HepG2 (cell line): Measurements from ENCODE around the gene ITGB3. TPM values are rescaled to one million over a fixed set of nuclear protein-coding genes. Genes with fewer than 3 reads are reported as not detected.

ENCODE experiments used
- ATAC-seq: fragments of 200-7000 bp; cut with Tn5 transposase; 3 replicates; pipeline ENCODE4 v1.9.1; 2020; ENCODE audit warnings: mild to moderate bottlenecking, moderate library complexity
- BruUV-seq: library from RNA; stranded (reverse); fragments of 400-500 nt; replicated peaks from 2 replicates; lab custom pipeline; 2021; lab: Mats Ljungman, UMichigan
- CTCF ChIA-PET: fragments of 300-600 bp; formaldehyde crosslinking; extraction: SDS; loops from one replicate; lab custom pipeline; 2021; ENCODE audit warnings: low total read pairs, inconsistent platforms, low intra/inter-chr PET ratio; lab: Yijun Ruan, JAX
- POLR2A ChIA-PET: fragments of 350-600 bp; sonication (Branson Sonifier 250); formaldehyde crosslinking; loops from one replicate; lab custom pipeline; 2020; ENCODE audit warnings: antibody characterized with exemption, inconsistent platforms; lab: Yijun Ruan, JAX
- DNase-seq: peaks from one replicate; pipeline ENCODE4 v3.0.0-alpha.2; 2015; ENCODE audit warnings: low spot score
- FAIRE-seq: peaks from 3 replicates; lab custom pipeline; 2011; peaks lifted over from hg19 to GRCh38; lab: Jason Lieb, UNC
- H2AFZ ChIP-seq: one replicate; pipeline ENCODE4 v1.6.1; 2011; ENCODE audit warnings: low read length, inconsistent platforms
- H3K27ac ChIP-seq: fragments of 300-600 bp; 3 replicates; pipeline ENCODE4 v1.8.0; 2011; ENCODE audit warnings: mixed run types, mild to moderate bottlenecking, mixed read lengths, low read length, inconsistent platforms; ENCODE audit not compliant: insufficient read depth; ENCODE audit errors: extremely low read length
- H3K27me3 ChIP-seq, 2 experiments: fragments of 200-600 bp in 1 of 2; 2 replicates in 1 of 2; 3 replicates in 1 of 2; pipeline versions ENCODE4 v1.6.0 to v1.8.0; 2011; ENCODE audit warnings: low read length in 2 of 2, mild to moderate bottlenecking in 2 of 2, moderate library complexity in 2 of 2, inconsistent platforms in 1 of 2; ENCODE audit not compliant: insufficient read depth in 2 of 2, control insufficient read depth in 1 of 2
- H3K36me3 ChIP-seq, 2 experiments: fragments of 200-600 bp in 1 of 2; replicated peaks in 1 of 2; 2 replicates in 1 of 2; 3 replicates in 1 of 2; pipeline versions ENCODE4 v1.5.1 to v1.8.0; 2011; ENCODE audit warnings: low read length in 2 of 2, inconsistent platforms in 1 of 2; ENCODE audit not compliant: insufficient read depth in 2 of 2, control insufficient read depth in 1 of 2
- H3K4me1 ChIP-seq: 2 replicates; pipeline ENCODE4 v1.5.1; 2012; ENCODE audit warnings: low read length, inconsistent platforms; ENCODE audit not compliant: insufficient read depth
- H3K4me2 ChIP-seq: 2 replicates; pipeline ENCODE4 v1.6.0; 2011; ENCODE audit warnings: low read depth, low read length, inconsistent platforms
- H3K4me3 ChIP-seq, 3 experiments: fragments of 200-600 bp in 1 of 3; sonication (generic), shearing (Covaris generic) in 1 of 3; replicated peaks in 1 of 3; 2 replicates each; pipeline ENCODE4 v1.5.1; 2011 to 2016; ENCODE audit warnings: low read length in 3 of 3, inconsistent platforms in 2 of 3, low read depth in 2 of 3, mild to moderate bottlenecking in 2 of 3, control low read depth in 1 of 3, mixed read lengths in 1 of 3; ENCODE audit not compliant: insufficient read depth in 1 of 3
- H3K79me2 ChIP-seq: one replicate; pipeline ENCODE4 v1.6.1; 2011; ENCODE audit warnings: low read length, inconsistent platforms; ENCODE audit not compliant: insufficient read depth
- H3K9ac ChIP-seq: 2 replicates; pipeline ENCODE4 v1.6.0; 2011; ENCODE audit warnings: mild to moderate bottlenecking, low read depth, low read length, inconsistent platforms; ENCODE audit not compliant: insufficient read depth
- H3K9me3 ChIP-seq: 2 replicates; pipeline ENCODE4 v1.5.1; 2012; ENCODE audit warnings: mild to moderate bottlenecking, low read length
- H4K20me1 ChIP-seq: 2 replicates; pipeline ENCODE4 v1.6.0; 2011; ENCODE audit warnings: inconsistent platforms, mild to moderate bottlenecking, low read length, moderate library complexity; ENCODE audit not compliant: insufficient read depth
- DRAP1 ChIP-seq: IDR thresholded peaks from 2 replicates; pipeline ENCODE4 v1.6.1; 2016; ENCODE audit warnings: missing genetic modification reagents, missing compliant biosample characterization
- KLF13 ChIP-seq: sonication (generic); formaldehyde crosslinking; IDR thresholded peaks from 2 replicates; pipeline ENCODE4 v1.4.0; 2020; ENCODE audit warnings: mild to moderate bottlenecking, missing genetic modification reagents
- NFAT5 ChIP-seq: sonication (generic); formaldehyde crosslinking; IDR thresholded peaks from 2 replicates; pipeline ENCODE4 v1.4.0; 2020; ENCODE audit warnings: missing genetic modification reagents
- PHB2 ChIP-seq: fragments of 450-650 bp; IDR thresholded peaks from 2 replicates; pipeline ENCODE4 v1.6.1; 2018; ENCODE audit not compliant: partially characterized antibody
- PRMT3 ChIP-seq: sonication (generic); formaldehyde crosslinking; IDR thresholded peaks from 2 replicates; pipeline ENCODE4 v1.8.1; 2022; ENCODE audit warnings: low read depth, mild to moderate bottlenecking, moderate library complexity, missing genetic modification reagents, borderline replicate concordance
- ZNF121 ChIP-seq: sonication (generic); formaldehyde crosslinking; IDR thresholded peaks from 2 replicates; pipeline ENCODE4 v1.5.0; 2020; ENCODE audit warnings: mild to moderate bottlenecking, missing genetic modification reagents
- ZNF878 ChIP-seq: sonication (generic); formaldehyde crosslinking; IDR thresholded peaks from 2 replicates; pipeline ENCODE4 v1.8.1; 2023; ENCODE audit warnings: mild to moderate bottlenecking, missing genetic modification reagents, moderate library complexity
- WGBS: methylation state at CpG from one replicate; pipeline ENCODE4 v1.1.6; 2017; ENCODE audit warnings: low lambda C conversion rate; 5-methylcytosine and 5-hydroxymethylcytosine counted together
- in situ Hi-C: cut with HindIII; loops from 2 replicates; pipeline ENCODE4 v1.10.0; 2017; ENCODE audit warnings: low pct_unique_long_range_greater_than_20kb; ENCODE audit not compliant: extremely low pct_ligation_motif_present
- intact Hi-C: fragments of 100-400 bp; cut with micrococcal nuclease; formaldehyde crosslinking; loops from one replicate; pipeline ENCODE4 v1.10.0; 2022; ENCODE audit not compliant: unreplicated experiment
- polyA plus RNA-seq, 8 experiments: library from polyadenylated mRNA; depleted of rRNA in 3 of 8; stranded (reverse) in 7 of 8; unstranded in 1 of 8; fragments of >200 nt; fragmentation: Illumina TruSeq in 4 of 8; extraction: Trizol in 4 of 8; gene quantifications; 2 replicates each; pipeline versions ENCODE4 v1.2.1 to v1.2.3, GENCODE V29; 2011 to 2016; ENCODE audit warnings: low read depth in 4 of 8, missing spikeins in 1 of 8, mixed read lengths in 1 of 8; ENCODE audit not compliant: insufficient read depth in 1 of 8
- total RNA-seq, 5 experiments: library from RNA; depleted of rRNA; stranded (reverse); fragments of >200 nt; fragmentation: Illumina TruSeq; extraction: Trizol; gene quantifications; 2 replicates each; pipeline ENCODE4 v1.2.3, GENCODE V29; 2016; ENCODE audit warnings: low read depth in 1 of 5

The ITGB3 gene
- total and polyA plus RNA-seq, 2 of the 13 experiments (the other 11 are each of a cell fraction or from before 2014, with no cell fraction given), result 0.09 to 0.31 TPM

- no peaks in the 10 kb centered on the region for H4K20me1 ChIP-seq
- 16% methylated on average over 2 of the region's 2 CpGs for WGBS
- H2AFZ ChIP-seq, result no peak overlapping the region
- in situ Hi-C loops (loop anchor here (5.0 kb wide), 1 partner anchor 85 kb away; no protein-coding TSS in a partner anchor), intact Hi-C loops (no loop called here)
- ChIA-PET POLR2A (no interaction called here), CTCF (no interaction called here)
- H3K9me3 ChIP-seq, result no peaks in the 10 kb centered on the region
- no peak for FAIRE-seq
- H3K4me1 ChIP-seq, result peaks cover 23% of the 10 kb centered on the region
- no peak overlapping the region for H3K4me2 ChIP-seq
- no peaks in the 10 kb centered on the region for H3K79me2 ChIP-seq
- H3K27me3 ChIP-seq, result peaks cover 1 to 16% of the 10 kb centered on the region in 2 experiments; a peak in 2 of 5 replicates
- DNase-seq, result no peak
- peak; percentile 38; the same call in 1 of the 2 replicates for TF ChIP-seq ZNF121 (CRISPR knock-in tag)
- no peak for TF ChIP-seq PHB2
- no peak for TF ChIP-seq PRMT3 (CRISPR knock-in tag)
- no peak for TF ChIP-seq KLF13 (CRISPR knock-in tag)
- no peak for TF ChIP-seq NFAT5 (CRISPR knock-in tag)
- TF ChIP-seq DRAP1 (CRISPR knock-in tag), result no peak
- TF ChIP-seq ZNF878 (CRISPR knock-in tag), result no peak
- TF ChIP-seq, all 625 proteins: peak for 1
- Histone ChIP-seq H3K9ac (no peak overlapping the region), H3K4me3 (no peak overlapping the region), H3K27ac (no peak overlapping the region), H3K36me3 (no peaks in the 10 kb centered on the region)
- no TSS peak for BruUV-seq
- ATAC-seq, result no peak
Measured at GRCh38 chr17:47232465-47232864, 21.2 kb upstream of the ITGB3 start.
